KMS-11 (cell line): ENCODE measurements around the gene NAGPA.

Experiments used
- H2AFZ ChIP-seq: fragments of 200-600 bp; sonication (generic); 2 replicates; pipeline ENCODE4 v1.6.1; 2016; ENCODE audit warnings: antibody characterized with exemption, mixed run types, low read depth
- H3K27ac ChIP-seq: fragments of 200-600 bp; sonication (generic); 2 replicates; pipeline ENCODE4 v1.6.1; 2016; ENCODE audit warnings: mild to moderate bottlenecking, mixed run types
- H3K27me3 ChIP-seq: fragments of 200-600 bp; sonication (generic); 2 replicates; pipeline ENCODE4 v1.6.1; 2017; ENCODE audit warnings: mild to moderate bottlenecking, low read depth, mixed run types, moderate library complexity; ENCODE audit not compliant: insufficient read depth
- H3K36me3 ChIP-seq: fragments of 200-600 bp; sonication (generic); 2 replicates; pipeline ENCODE4 v1.6.1; 2017; ENCODE audit warnings: mild to moderate bottlenecking, mixed run types; ENCODE audit not compliant: insufficient read depth
- H3K4me1 ChIP-seq: fragments of 200-600 bp; sonication (generic); 2 replicates; pipeline ENCODE4 v1.6.1; 2016; ENCODE audit warnings: mild to moderate bottlenecking, low read depth, mixed run types; ENCODE audit not compliant: poor library complexity, severe bottlenecking
- H3K4me2 ChIP-seq: fragments of 200-600 bp; sonication (generic); 2 replicates; pipeline ENCODE4 v1.7.0; 2016; ENCODE audit warnings: mild to moderate bottlenecking, mixed run types
- H3K4me3 ChIP-seq: fragments of 200-600 bp; sonication (generic); IDR thresholded peaks from 2 replicates; pipeline ENCODE4 v1.6.1; 2017; ENCODE audit warnings: low read depth, low read length, mixed read lengths; ENCODE audit not compliant: insufficient read depth
- H3K79me2 ChIP-seq: fragments of 200-600 bp; sonication (generic); 2 replicates; pipeline ENCODE4 v1.6.1; 2016; ENCODE audit warnings: low read depth, mixed run types; ENCODE audit not compliant: insufficient read depth
- H3K9ac ChIP-seq: fragments of 200-600 bp; sonication (generic); 2 replicates; pipeline ENCODE4 v1.6.1; 2016; ENCODE audit warnings: mild to moderate bottlenecking, mixed run types
- H4K20me1 ChIP-seq: fragments of 200-600 bp; sonication (generic); 2 replicates; pipeline ENCODE4 v1.6.1; 2016; ENCODE audit warnings: mild to moderate bottlenecking, mixed run types; ENCODE audit not compliant: insufficient read depth
- TF ChIP-seq, protein P1 (sequence below): fragments of 200-600 bp; sonication (generic); conservative IDR thresholded peaks from 2 replicates; pipeline ENCODE4 v1.6.1; 2017; ENCODE audit warnings: low read depth, mild to moderate bottlenecking, antibody characterized with exemption, low read length, moderate library complexity, mixed read lengths

NAGPA gene

DNA sequence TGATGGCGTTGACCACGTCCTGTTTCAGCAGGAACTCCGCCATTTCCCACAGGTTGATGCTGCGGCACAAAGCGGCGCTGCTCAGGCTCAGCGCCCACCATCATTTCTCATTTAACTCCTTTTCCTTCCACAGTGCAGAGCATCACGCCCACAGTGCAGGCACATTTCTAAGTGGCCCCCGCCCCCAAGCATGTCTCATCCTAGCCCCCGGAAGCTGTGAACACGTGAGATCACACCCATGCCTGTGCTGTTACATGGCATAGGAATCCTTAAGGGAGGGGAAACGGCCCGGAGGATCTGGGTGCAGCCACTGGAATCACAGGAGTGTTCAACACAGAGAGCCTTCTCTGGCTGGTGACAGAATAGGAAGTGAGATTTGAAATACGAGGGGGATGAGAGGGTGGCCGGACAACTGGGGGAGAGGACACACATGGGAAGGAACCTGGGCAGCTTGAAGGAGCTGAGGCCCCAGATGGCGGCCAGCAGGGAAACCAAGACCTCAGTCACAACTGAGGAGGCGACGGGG is 4.7 kb downstream of the NAGPA start:
- Histone ChIP-seq H2AFZ (no peak overlapping the region), H3K27ac (no peak overlapping the region)

DNA sequence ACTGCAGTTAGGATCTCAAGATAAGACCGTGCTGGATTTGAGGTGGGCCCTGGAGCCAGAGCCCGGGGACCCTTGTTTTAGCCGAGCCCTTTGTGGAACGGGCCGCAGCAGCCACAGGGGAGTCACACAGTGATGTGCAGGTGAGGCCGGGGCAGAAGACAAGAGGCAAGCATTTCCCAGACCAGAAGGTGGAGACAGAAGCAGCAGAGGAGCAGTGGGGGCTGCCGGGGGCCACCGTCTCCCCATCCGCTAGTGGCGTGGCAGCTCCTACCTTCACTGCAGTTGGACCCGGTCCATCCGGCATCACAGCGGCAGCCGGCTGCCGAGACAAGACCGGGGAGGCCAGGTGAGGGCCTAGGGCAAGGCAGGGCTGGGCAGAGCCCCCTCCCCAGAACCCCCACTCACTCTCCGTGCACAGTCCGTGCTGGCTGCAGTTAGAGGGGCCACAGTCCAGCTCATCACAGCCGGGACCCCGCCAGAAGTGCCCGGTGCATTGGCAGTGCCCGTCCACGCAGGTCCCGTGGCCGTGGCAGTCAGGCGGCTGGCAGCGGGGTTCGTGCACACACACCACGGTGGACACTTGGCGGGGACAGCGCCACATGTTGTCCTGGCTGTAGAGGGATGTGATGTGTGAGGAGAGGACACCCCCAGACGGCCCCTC is 6.0 kb downstream of the NAGPA start:
- no peak overlapping the region for H2AFZ ChIP-seq
- H3K9ac ChIP-seq, result no peak overlapping the region
- no peak overlapping the region for H3K4me3 ChIP-seq
- no peaks in the 10 kb centered on the region for H3K27me3 ChIP-seq
- H4K20me1 ChIP-seq, result no peaks in the 10 kb centered on the region
- TF ChIP-seq, protein P1, sequence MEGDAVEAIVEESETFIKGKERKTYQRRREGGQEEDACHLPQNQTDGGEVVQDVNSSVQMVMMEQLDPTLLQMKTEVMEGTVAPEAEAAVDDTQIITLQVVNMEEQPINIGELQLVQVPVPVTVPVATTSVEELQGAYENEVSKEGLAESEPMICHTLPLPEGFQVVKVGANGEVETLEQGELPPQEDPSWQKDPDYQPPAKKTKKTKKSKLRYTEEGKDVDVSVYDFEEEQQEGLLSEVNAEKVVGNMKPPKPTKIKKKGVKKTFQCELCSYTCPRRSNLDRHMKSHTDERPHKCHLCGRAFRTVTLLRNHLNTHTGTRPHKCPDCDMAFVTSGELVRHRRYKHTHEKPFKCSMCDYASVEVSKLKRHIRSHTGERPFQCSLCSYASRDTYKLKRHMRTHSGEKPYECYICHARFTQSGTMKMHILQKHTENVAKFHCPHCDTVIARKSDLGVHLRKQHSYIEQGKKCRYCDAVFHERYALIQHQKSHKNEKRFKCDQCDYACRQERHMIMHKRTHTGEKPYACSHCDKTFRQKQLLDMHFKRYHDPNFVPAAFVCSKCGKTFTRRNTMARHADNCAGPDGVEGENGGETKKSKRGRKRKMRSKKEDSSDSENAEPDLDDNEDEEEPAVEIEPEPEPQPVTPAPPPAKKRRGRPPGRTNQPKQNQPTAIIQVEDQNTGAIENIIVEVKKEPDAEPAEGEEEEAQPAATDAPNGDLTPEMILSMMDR, result no peak
- peaks cover 2% of the 10 kb centered on the region for H3K4me1 ChIP-seq
- no peak overlapping the region for H3K4me2 ChIP-seq
- no peaks in the 10 kb centered on the region for H3K79me2 ChIP-seq
- no peak overlapping the region for H3K27ac ChIP-seq
- H3K36me3 ChIP-seq, result no peaks in the 10 kb centered on the region

More for the DNA sequence above, 4.7 kb downstream of the NAGPA start:
- Histone ChIP-seq H3K36me3 (no peaks in the 10 kb centered on the region), H3K4me2 (no peak overlapping the region), H3K27me3 (no peaks in the 10 kb centered on the region), H3K9ac (no peak overlapping the region), H3K79me2 (no peaks in the 10 kb centered on the region), H4K20me1 (no peaks in the 10 kb centered on the region), H3K4me3 (no peak overlapping the region), H3K4me1 (peaks cover 7% of the 10 kb centered on the region)
- TF ChIP-seq, protein P1, result no peak

DNA sequence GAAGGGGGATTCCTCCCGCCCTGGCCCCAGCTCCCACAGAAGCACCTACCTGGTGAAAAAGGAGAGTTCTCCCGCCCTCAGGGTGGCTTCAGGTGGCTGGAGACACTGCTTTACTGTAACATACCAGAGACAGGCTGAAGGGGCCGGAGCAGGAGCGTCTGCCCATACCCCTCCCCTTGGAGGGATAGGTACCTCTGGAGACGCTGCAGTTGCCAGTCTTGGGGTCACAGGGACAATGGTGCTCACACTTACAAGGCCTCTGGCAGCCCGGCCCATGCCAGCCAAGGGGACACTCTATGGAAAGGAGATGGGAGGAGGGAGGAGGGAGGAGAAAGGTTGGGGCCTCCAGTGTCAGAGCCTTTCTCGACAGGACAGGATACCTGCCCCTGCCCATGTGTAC is 6.6 kb downstream of the NAGPA start:
- H3K4me3 ChIP-seq, result no peak overlapping the region
- no peaks in the 10 kb centered on the region for H3K36me3 ChIP-seq
- no peak overlapping the region for H3K4me2 ChIP-seq
- no peak overlapping the region for H3K9ac ChIP-seq
- H3K27me3 ChIP-seq, result no peaks in the 10 kb centered on the region
- TF ChIP-seq, protein P1, result no peak
- H3K4me1 ChIP-seq, result no peaks in the 10 kb centered on the region
- no peak overlapping the region for H2AFZ ChIP-seq
- H3K27ac ChIP-seq, result no peak overlapping the region
- H4K20me1 ChIP-seq, result no peaks in the 10 kb centered on the region
- no peaks in the 10 kb centered on the region for H3K79me2 ChIP-seq

DNA sequence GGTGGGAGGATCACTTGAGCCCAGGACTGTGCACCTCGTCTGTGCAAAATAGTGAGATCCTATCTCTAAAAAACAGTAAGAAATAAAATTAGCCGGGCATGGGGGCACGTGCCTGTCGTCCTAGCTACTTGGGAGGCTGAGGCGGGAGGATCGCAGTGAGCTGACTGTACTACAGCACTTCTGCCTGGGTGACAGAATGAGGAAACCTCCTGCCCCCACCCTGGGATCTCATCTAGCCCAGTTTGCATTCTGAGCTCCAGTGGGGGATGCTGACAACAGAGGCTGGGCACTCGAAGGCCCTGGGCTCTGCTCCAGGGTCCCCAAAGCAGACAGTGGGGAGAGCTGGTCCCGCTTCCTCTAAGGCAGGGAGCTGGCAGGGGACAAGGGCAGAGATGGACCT is 7.1 kb downstream of the NAGPA start:
- no peak overlapping the region for H3K4me2 ChIP-seq
- H3K9ac ChIP-seq, result no peak overlapping the region
- TF ChIP-seq, protein P1, result no peak
- H2AFZ ChIP-seq, result no peak overlapping the region
- no peak overlapping the region for H3K4me3 ChIP-seq
- no peaks in the 10 kb centered on the region for H3K79me2 ChIP-seq
- no peaks in the 10 kb centered on the region for H4K20me1 ChIP-seq
- no peaks in the 10 kb centered on the region; the same call in 1 of the 2 replicates for H3K27me3 ChIP-seq
- no peak overlapping the region for H3K27ac ChIP-seq
- H3K4me1 ChIP-seq, result no peaks in the 10 kb centered on the region
- no peaks in the 10 kb centered on the region for H3K36me3 ChIP-seq
